WTC11 (cell line): Measurements from ENCODE around the gene MYH9. TPM values are rescaled to one million over a fixed set of nuclear protein-coding genes. Genes with fewer than 3 reads are reported as not detected.

Source experiments
- ATAC-seq: fragments of 200-7000 bp; cut with Tn5 transposase; 2 replicates; pipeline ENCODE4 v1.10.0; 2021; ENCODE audit warnings: mild to moderate bottlenecking, moderate library complexity
- CTCF ChIA-PET: fragments of 300-600 bp; sonication (Branson Sonifier 250); formaldehyde crosslinking; loops from one replicate; lab custom pipeline; 2021; ENCODE audit warnings: antibody characterized with exemption; lab: Charles Lee
- POLR2A ChIA-PET: fragments of 350-600 bp; sonication (Branson Sonifier 250); formaldehyde crosslinking; loops from one replicate; lab custom pipeline; 2021; ENCODE audit warnings: antibody characterized with exemption; lab: Charles Lee
- DNase-seq: peaks from one replicate; pipeline ENCODE4 v3.0.0; 2021; ENCODE audit warnings: low spot score
- H3K27ac Mint-ChIP-seq: 2 replicates; pipeline ENCODE4 v1.8.0; 2021; ENCODE audit warnings: mixed read lengths
- H3K27me3 Mint-ChIP-seq: 2 replicates; pipeline ENCODE4 v1.8.0; 2021; ENCODE audit warnings: low read depth, mild to moderate bottlenecking, moderate library complexity, mixed read lengths
- H3K36me3 Mint-ChIP-seq: 2 replicates; pipeline ENCODE4 v1.8.0; 2021; ENCODE audit warnings: mixed read lengths
- H3K4me1 Mint-ChIP-seq: 2 replicates; pipeline ENCODE4 v1.8.0; 2022; ENCODE audit warnings: mixed read lengths
- H3K4me3 Mint-ChIP-seq: 2 replicates; pipeline ENCODE4 v1.8.0; 2021; ENCODE audit warnings: mild to moderate bottlenecking, moderate library complexity, mixed read lengths
- H3K9me3 Mint-ChIP-seq: 2 replicates; pipeline ENCODE4 v1.8.0; 2021; ENCODE audit warnings: mixed read lengths
- ATF1 ChIP-seq: sonication (generic); formaldehyde crosslinking; IDR thresholded peaks from 2 replicates; pipeline ENCODE4 v1.8.1; 2023; ENCODE audit warnings: mild to moderate bottlenecking, moderate library complexity, missing genetic modification reagents
- CREM ChIP-seq: sonication (generic); formaldehyde crosslinking; IDR thresholded peaks from 2 replicates; pipeline ENCODE4 v1.8.1; 2022; ENCODE audit warnings: mild to moderate bottlenecking, missing genetic modification reagents, moderate library complexity
- IRF2 ChIP-seq: sonication (generic); formaldehyde crosslinking; IDR thresholded peaks from 2 replicates; pipeline ENCODE4 v1.8.0; 2022; ENCODE audit warnings: low read depth, missing genetic modification reagents, borderline replicate concordance
- JAZF1 ChIP-seq: fragments of 250-450 bp; sonication (Bioruptor Pico); IDR thresholded peaks from 2 replicates; pipeline ENCODE4 v1.9.0; 2021; ENCODE audit warnings: moderate library complexity, mild to moderate bottlenecking, inconsistent platforms
- MYBL2 ChIP-seq: sonication (generic); formaldehyde crosslinking; IDR thresholded peaks from 2 replicates; pipeline ENCODE4 v1.8.1; 2023; ENCODE audit warnings: mild to moderate bottlenecking, moderate library complexity, missing genetic modification reagents
- OVOL2 ChIP-seq: fragments of 250-450 bp; sonication (Bioruptor Pico); IDR thresholded peaks from 2 replicates; pipeline ENCODE4 v1.9.0; 2021; ENCODE audit warnings: mild to moderate bottlenecking, borderline replicate concordance
- PRRX2 ChIP-seq: fragments of 250-450 bp; sonication (Bioruptor Pico); IDR thresholded peaks from 2 replicates; pipeline ENCODE4 v1.8.0; 2021; ENCODE audit warnings: mild to moderate bottlenecking
- SMAD3 ChIP-seq: sonication (generic); formaldehyde crosslinking; IDR thresholded peaks from 2 replicates; pipeline ENCODE4 v1.8.0; 2022; ENCODE audit warnings: missing genetic modification reagents, mild to moderate bottlenecking, borderline replicate concordance
- SMAD4 ChIP-seq: sonication (generic); formaldehyde crosslinking; IDR thresholded peaks from 2 replicates; pipeline ENCODE4 v1.8.0; 2022; ENCODE audit warnings: mild to moderate bottlenecking, missing genetic modification reagents
- ZNF121 ChIP-seq: sonication (generic); formaldehyde crosslinking; IDR thresholded peaks from 2 replicates; pipeline ENCODE4 v1.8.0; 2023; ENCODE audit warnings: missing genetic modification reagents
- ZNF317 ChIP-seq: sonication (generic); formaldehyde crosslinking; IDR thresholded peaks from 2 replicates; pipeline ENCODE4 v1.8.1; 2023; ENCODE audit warnings: low read depth, mild to moderate bottlenecking, moderate library complexity, missing genetic modification reagents, borderline replicate concordance
- total RNA-seq: library from RNA; stranded (reverse); gene quantifications from 3 replicates; pipeline ENCODE4 v1.2.3, GENCODE V29; 2021
- TF ChIP-seq, protein P1 (sequence below): sonication (generic); formaldehyde crosslinking; IDR thresholded peaks from 2 replicates; pipeline ENCODE4 v1.8.0; 2022; ENCODE audit warnings: mild to moderate bottlenecking, missing genetic modification reagents
- TF ChIP-seq, protein P2 (sequence below): sonication (generic); formaldehyde crosslinking; IDR thresholded peaks from 2 replicates; pipeline ENCODE4 v1.8.1; 2023; ENCODE audit warnings: mild to moderate bottlenecking, missing genetic modification reagents, moderate library complexity
- TF ChIP-seq, protein P3 (sequence below): sonication (generic); formaldehyde crosslinking; IDR thresholded peaks from 2 replicates; pipeline ENCODE4 v1.8.1; 2022; ENCODE audit warnings: low read depth, mild to moderate bottlenecking, moderate library complexity, missing genetic modification reagents, borderline replicate concordance
- TF ChIP-seq, protein P4 (sequence below): sonication (generic); formaldehyde crosslinking; IDR thresholded peaks from 2 replicates; pipeline ENCODE4 v1.8.0; 2022; ENCODE audit warnings: mild to moderate bottlenecking, missing genetic modification reagents

The MYH9 gene
- total RNA-seq, 1 experiment from 2014 or later: 277 TPM

DNA sequence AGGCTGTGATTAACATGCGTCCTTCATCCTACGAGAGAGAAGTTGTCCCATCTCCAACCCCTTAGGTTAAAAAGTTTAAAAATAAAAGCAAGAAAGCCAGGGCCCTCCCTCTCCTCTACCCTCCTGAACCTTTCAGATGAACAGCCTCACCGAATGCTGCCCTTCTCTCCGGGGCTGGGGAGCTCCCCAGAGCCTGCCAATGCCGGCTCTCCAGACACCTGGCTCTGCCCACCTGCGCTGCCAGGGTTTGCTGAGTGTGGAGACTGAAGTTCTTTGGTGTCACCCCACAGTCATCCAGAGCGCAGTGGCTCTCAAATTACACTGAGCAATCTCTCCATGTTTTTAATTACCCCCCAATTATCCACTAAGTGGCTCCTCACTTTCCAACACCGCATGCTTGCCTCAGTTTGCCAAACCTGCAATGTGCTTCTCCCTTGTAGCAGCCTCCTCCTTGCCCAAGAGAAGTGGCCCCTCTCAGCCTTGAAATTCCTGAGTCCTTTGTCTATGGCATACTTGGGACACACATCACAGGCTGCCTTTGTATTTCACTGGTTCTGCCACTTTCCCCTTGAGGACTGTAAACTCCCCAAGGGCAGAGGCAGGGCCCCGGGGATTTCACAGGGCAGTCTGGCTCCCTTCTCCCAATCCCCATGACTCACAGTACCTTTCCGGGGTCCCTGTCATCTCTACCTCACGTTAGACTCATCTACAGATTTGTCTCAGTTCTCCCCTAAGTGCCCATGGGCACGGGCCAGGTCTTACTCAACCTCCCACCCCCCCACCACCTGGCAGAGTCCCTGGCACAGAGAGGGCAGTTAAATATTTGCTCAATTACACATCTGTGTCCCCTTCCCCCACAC, 2.0 kb downstream of the MYH9 start:
- Mint-ChIP-seq H3K9me3 (no peaks in the 10 kb centered on the region), H3K4me1 (peaks cover 46% of the 10 kb centered on the region), H3K27me3 (no peaks in the 10 kb centered on the region), H3K4me3 (peak overlapping the region; percentile 87), H3K36me3 (peaks cover 8% of the 10 kb centered on the region), H3K27ac (peak overlapping the region; percentile 99)
- ChIA-PET POLR2A (interaction anchor here (0.9 to 5.4 kb wide), 13 partner anchors 10 to 73 kb away, joined by 3 to 66 read pairs (median 5); no protein-coding TSS in a partner anchor), CTCF (interaction anchor here (0.6 to 1.5 kb wide), 12 partner anchors 11 to 320 kb away, joined by 3 to 7 read pairs (median 3); no protein-coding TSS in a partner anchor)
- ATAC-seq (0 out of 2 replicates have a peak, but pooled peaks have one; percentile 0), DNase-seq (no peak)
- TF ChIP-seq, protein P1, sequence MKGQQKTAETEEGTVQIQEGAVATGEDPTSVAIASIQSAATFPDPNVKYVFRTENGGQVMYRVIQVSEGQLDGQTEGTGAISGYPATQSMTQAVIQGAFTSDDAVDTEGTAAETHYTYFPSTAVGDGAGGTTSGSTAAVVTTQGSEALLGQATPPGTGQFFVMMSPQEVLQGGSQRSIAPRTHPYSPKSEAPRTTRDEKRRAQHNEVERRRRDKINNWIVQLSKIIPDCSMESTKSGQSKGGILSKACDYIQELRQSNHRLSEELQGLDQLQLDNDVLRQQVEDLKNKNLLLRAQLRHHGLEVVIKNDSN (CRISPR knock-in tag): no peak
- no peak for TF ChIP-seq ZNF121 (CRISPR knock-in tag)
- TF ChIP-seq OVOL2 (CRISPR knock-in tag): no peak
- TF ChIP-seq JAZF1 (CRISPR knock-in tag): no peak
- TF ChIP-seq, protein P2, sequence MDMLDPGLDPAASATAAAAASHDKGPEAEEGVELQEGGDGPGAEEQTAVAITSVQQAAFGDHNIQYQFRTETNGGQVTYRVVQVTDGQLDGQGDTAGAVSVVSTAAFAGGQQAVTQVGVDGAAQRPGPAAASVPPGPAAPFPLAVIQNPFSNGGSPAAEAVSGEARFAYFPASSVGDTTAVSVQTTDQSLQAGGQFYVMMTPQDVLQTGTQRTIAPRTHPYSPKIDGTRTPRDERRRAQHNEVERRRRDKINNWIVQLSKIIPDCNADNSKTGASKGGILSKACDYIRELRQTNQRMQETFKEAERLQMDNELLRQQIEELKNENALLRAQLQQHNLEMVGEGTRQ (CRISPR knock-in tag): no peak
- no peak for TF ChIP-seq ZNF317
- TF ChIP-seq MYBL2 (CRISPR knock-in tag): no peak
- no peak for TF ChIP-seq SMAD3
- TF ChIP-seq, protein P3, sequence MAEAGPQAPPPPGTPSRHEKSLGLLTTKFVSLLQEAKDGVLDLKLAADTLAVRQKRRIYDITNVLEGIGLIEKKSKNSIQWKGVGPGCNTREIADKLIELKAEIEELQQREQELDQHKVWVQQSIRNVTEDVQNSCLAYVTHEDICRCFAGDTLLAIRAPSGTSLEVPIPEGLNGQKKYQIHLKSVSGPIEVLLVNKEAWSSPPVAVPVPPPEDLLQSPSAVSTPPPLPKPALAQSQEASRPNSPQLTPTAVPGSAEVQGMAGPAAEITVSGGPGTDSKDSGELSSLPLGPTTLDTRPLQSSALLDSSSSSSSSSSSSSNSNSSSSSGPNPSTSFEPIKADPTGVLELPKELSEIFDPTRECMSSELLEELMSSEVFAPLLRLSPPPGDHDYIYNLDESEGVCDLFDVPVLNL (CRISPR knock-in tag): no peak
- TF ChIP-seq PRRX2 (CRISPR knock-in tag): no peak
- TF ChIP-seq CREM (CRISPR knock-in tag): no peak
- TF ChIP-seq SMAD4 (CRISPR knock-in tag): no peak
- TF ChIP-seq, protein P4, sequence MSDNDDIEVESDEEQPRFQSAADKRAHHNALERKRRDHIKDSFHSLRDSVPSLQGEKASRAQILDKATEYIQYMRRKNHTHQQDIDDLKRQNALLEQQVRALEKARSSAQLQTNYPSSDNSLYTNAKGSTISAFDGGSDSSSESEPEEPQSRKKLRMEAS: no peak; the same call in 1 of the 2 replicates

DNA sequence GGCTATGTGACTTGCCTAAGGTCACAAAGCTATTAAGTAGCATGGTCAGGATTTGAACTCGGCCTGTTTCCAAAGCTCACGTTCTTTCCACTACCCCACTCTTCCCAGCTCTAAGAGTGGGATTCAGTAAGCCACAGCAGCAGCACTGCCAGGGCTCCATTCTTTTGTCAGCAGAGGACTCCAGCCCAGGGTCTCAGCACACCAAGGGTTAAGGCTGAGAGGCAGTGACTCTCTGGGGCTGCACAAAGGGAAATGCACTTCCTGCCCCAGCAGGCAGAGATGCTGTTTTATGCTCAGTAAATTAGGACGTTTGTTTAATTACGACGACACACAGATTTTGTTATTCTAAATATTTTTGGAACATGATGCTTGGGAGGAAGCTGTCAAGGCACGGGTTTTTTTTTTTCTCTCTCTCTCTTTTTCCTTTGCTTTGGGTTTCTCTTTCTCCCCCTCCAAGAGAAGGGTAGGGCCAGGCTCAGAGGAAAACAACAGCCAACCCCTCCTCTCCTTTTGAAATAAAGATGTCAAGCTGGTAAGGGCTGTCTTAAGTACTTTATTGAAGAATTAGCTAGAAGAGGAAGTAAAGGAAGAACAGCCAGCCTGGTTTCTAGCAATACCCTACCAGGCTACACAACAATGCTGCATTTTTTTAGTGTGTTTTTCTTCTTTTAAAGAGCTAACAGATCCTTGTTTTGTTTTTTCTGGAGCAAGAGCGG, 2.8 kb downstream of the MYH9 start:
- H3K4me1 Mint-ChIP-seq: peaks cover 54% of the 10 kb centered on the region
- peaks cover 8% of the 10 kb centered on the region for H3K36me3 Mint-ChIP-seq
- DNase-seq: peak; percentile 35
- no peaks in the 10 kb centered on the region for H3K9me3 Mint-ChIP-seq
- POLR2A ChIA-PET: interaction anchor here (0.6 to 5.4 kb wide), 10 partner anchors 9 to 74 kb away, joined by 3 to 66 read pairs (median 6); no protein-coding TSS in a partner anchor
- ATAC-seq: peak; percentile 1; the same call in 1 of the 2 replicates
- peak overlapping the region; percentile 99 for H3K27ac Mint-ChIP-seq
- no peaks in the 10 kb centered on the region for H3K27me3 Mint-ChIP-seq
- H3K4me3 Mint-ChIP-seq: peak overlapping the region; percentile 87
- CTCF ChIA-PET: interaction anchor here (0.6 to 1.5 kb wide), 10 partner anchors 12 to 319 kb away, joined by 3 to 7 read pairs (median 3); no protein-coding TSS in a partner anchor
- no peak for TF ChIP-seq ATF1 (CRISPR knock-in tag)
- no peak for TF ChIP-seq IRF2 (CRISPR knock-in tag)
- TF ChIP-seq ZNF121 (CRISPR knock-in tag): peak; percentile 64
- TF ChIP-seq, protein P1 (CRISPR knock-in tag): 0 out of 2 replicates have a peak, but pooled peaks have one; percentile 19
